Stimulated activated effector memory CD8-positive, alpha-beta T cell treated with anti-CD3 and anti-CD28 coated beads, Interleukin-12 subunit alpha, Interleukin-12 subunit beta, amount 100 ng/mL, for 72 hours (primary cell): ENCODE measurements around the gene ZMAT5.

ENCODE experiments used
- ATAC-seq: fragments of 150-1000 bp; cut with Tn5 transposase; 2 replicates; pipeline ENCODE4 v1.10.0; 2021
- DNase-seq, 2 donors: peaks; one replicate each; pipeline ENCODE4 v3.0.0; 2021 to 2022; ENCODE audit warnings: low spot score in 2 of 2
- H3K27ac Mint-ChIP-seq: one replicate; pipeline ENCODE4 v1.8.0; 2022; ENCODE audit warnings: mild to moderate bottlenecking, mixed read lengths
- H3K36me3 Mint-ChIP-seq: one replicate; pipeline ENCODE4 v1.8.0; 2022; ENCODE audit warnings: mild to moderate bottlenecking, mixed read lengths
- H3K4me1 Mint-ChIP-seq: one replicate; pipeline ENCODE4 v1.8.0; 2022; ENCODE audit warnings: mixed read lengths
- H3K4me3 Mint-ChIP-seq: one replicate; pipeline ENCODE4 v1.8.0; 2022; ENCODE audit warnings: mild to moderate bottlenecking, mixed read lengths
- H3K9me3 Mint-ChIP-seq: one replicate; pipeline ENCODE4 v1.8.0; 2022; ENCODE audit warnings: mixed read lengths

The ZMAT5 gene

GRCh38 chr22:29684244-29684643 is 82.6 kb downstream of the ZMAT5 start:
- peaks cover 60% of the 10 kb centered on the region for H3K36me3 Mint-ChIP-seq
- no peaks in the 10 kb centered on the region for H3K9me3 Mint-ChIP-seq
- DNase-seq = no peak
- no peak overlapping the region for H3K4me3 Mint-ChIP-seq
- H3K4me1 Mint-ChIP-seq = no peaks in the 10 kb centered on the region
- ATAC-seq = no peak
- no peak overlapping the region for H3K27ac Mint-ChIP-seq

- Mint-ChIP-seq H3K4me1 (no peaks in the 10 kb centered on the region), H3K36me3 (peaks cover 65% of the 10 kb centered on the region), H3K27ac (no peak overlapping the region), H3K4me3 (no peak overlapping the region), H3K9me3 (no peaks in the 10 kb centered on the region)
- no peak for ATAC-seq
- DNase-seq = no peak
These were observed 83.3 kb downstream of the ZMAT5 start for GRCh38 chr22:29683536-29683935.
